ENCODE measurements around the gene ZFR2. TPM values are rescaled to one million over a fixed set of nuclear protein-coding genes. Genes with fewer than 3 reads are reported as not detected.

Gene ZFR2
- total and polyA plus RNA-seq, 10 of the 15 experiments (the other 5 are each of a cell fraction or from before 2014, with no cell fraction given): 0.18 TPM; not detected in 9

GRCh38 chr19:3818466-3818865 lies 50.4 kb downstream of the ZFR2 start (continued):
- TF ChIP-seq ASH2L (IDR thresholded peaks at IDR 0.05; ENCODE audit: borderline replicate concordance, low read depth) (no peak), CEBPZ (IDR thresholded peaks at IDR 0.05; ENCODE audit: low read depth, low read length) (no peak), POLR2AphosphoS2 (IDR thresholded peaks at IDR 0.05; ENCODE audit: low read depth, low read length) (no peak), PKNOX1 (IDR thresholded peaks at IDR 0.05) (no peak), RB1 (IDR thresholded peaks at IDR 0.05; ENCODE audit: borderline replicate concordance) (no peak)

- no TSS peak for BruUV-seq (replicated peaks)
These were observed 51.1 kb downstream of the ZFR2 start for GRCh38 chr19:3817761-3818160.

More at GRCh38 chr19:3817761-3818160, 51.1 kb downstream of the ZFR2 start:
- Histone ChIP-seq H3K27me3 (replicated peaks in 1 of 2; ENCODE audit: control insufficient read depth in 2 of 2, insufficient read depth in 2 of 2, low read length in 1 of 2) (no peaks in the 10 kb centered on the region), H3K9me3 (replicated peaks; ENCODE audit: control insufficient read depth, insufficient read depth, low read length) (no peaks in the 10 kb centered on the region), H3K79me2 (ENCODE audit: control insufficient read depth, insufficient read depth, low read length) (no peaks in the 10 kb centered on the region), H4K20me1 (ENCODE audit: control insufficient read depth, insufficient read depth) (no peaks in the 10 kb centered on the region), H3K27ac (ENCODE audit: control insufficient read depth, insufficient read depth) (no peak overlapping the region), H3K4me2 (ENCODE audit: control insufficient read depth, insufficient read depth) (no peak overlapping the region), H3K9ac (ENCODE audit: control insufficient read depth, insufficient read depth, low read length) (no peak overlapping the region), H3K4me1 (ENCODE audit: control insufficient read depth, insufficient read depth, low read length) (no peaks in the 10 kb centered on the region), H2AFZ (ENCODE audit: control insufficient read depth, low read depth, low read length) (no peak overlapping the region), H3K36me3 (ENCODE audit: control insufficient read depth in 2 of 2, insufficient read depth in 2 of 2, low read length in 1 of 2) (no peaks in the 10 kb centered on the region), H3K4me3 (no peak overlapping the region)
- ChIA-PET RAD21 (ENCODE audit: unreplicated experiment) (no interaction called here), CTCF (interaction anchor here (1.4 kb wide), 1 partner anchor 10 kb away, joined by 6 read pairs; no protein-coding TSS in a partner anchor), SMC1A (ENCODE audit: uncharacterized antibody, unreplicated experiment) (interaction anchor here (0.6 to 1.1 kb wide), 2 partner anchors 29 to 55 kb away, joined by 3 to 5 read pairs; partner anchors contain the start of gene MRPL54), POLR2A (no interaction called here)
- in situ Hi-C loops (cut with MboI): no loop called here
- TF ChIP-seq RFX5 (IDR thresholded peaks at IDR 0.05; ENCODE audit: low read depth, low read length) (no peak), SKIL (IDR thresholded peaks at IDR 0.05; ENCODE audit: low read depth, poor library complexity, severe bottlenecking) (no peak)
- 60% methylated on average over 8 of the region's 8 CpGs for WGBS (ENCODE audit: insufficient coverage, insufficient replicate concordance, low lambda C conversion rate, missing lambda C conversion rate)
- intact Hi-C loops (cut with micrococcal nuclease; ENCODE audit: unreplicated experiment): no loop called here
- ATAC-seq (no peak), DNase-seq (ENCODE audit: low read depth, low spot score) (no peak), FAIRE-seq (no peak)
